ENCODE data around the gene NME5. TPM values are rescaled to one million over a fixed set of nuclear protein-coding genes. Genes with fewer than 3 reads are reported as not detected.
"Not testable (repeated sequence)": the region's sequence is repeated elsewhere in the genome, so short reads cannot be mapped to it uniquely, and the experiment has no call there.

The NME5 gene
- polyA plus RNA-seq, 4 donors = 1.3 to 1.8 TPM; not detected in 2

DNA sequence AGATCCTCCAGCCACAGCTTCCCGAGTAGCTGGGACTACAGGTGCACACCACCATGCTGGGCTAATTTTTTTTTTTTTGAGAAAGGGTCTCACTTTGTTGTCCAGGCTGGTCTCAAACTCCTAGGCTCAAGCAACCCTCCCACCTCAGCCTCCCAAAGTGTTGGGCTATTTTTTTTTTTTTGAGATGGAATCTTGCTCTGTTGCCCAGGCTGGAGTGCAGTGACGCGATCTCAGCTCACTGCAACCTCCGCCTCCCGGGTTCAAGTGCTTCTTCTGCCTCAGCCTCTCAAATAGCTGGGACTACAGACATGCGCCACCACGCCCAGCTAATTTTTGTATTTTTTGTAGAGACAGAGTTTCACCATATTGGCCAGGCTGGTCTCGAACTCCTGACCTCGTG lies 16.7 kb upstream of the NME5 start:
- 97 to 99% (median 98%) methylated on average over 9 of the region's 9 CpGs for WGBS, 3 donors
- not testable (repeated sequence) for H3K27me3 ChIP-seq (ENCODE audit: control insufficient read depth in 3 of 3, insufficient read depth in 3 of 3, low read length in 3 of 3); DNase-seq; FAIRE-seq; H3K4me3 ChIP-seq (ENCODE audit: low read depth in 1 of 3, low read length in 3 of 3); H3K4me1 ChIP-seq (ENCODE audit: control insufficient read depth in 3 of 3, insufficient read depth in 2 of 3, low read depth in 1 of 3, low read length in 2 of 3); H3K9me3 ChIP-seq (ENCODE audit: control insufficient read depth in 2 of 2, insufficient read depth in 1 of 2, low read depth in 1 of 2, low read length in 1 of 2); H3K27ac ChIP-seq (ENCODE audit: low read depth in 1 of 3, low read length in 2 of 3)
- peaks cover 14 to 20% (median 19%) of the 10 kb centered on the region in 3 donors for H3K36me3 ChIP-seq (ENCODE audit: control insufficient read depth in 3 of 3, insufficient read depth in 2 of 3, low read depth in 1 of 3, low read length in 3 of 3)

GRCh38 chr5:138149530-138149929 lies 10.3 kb upstream of the NME5 start:
- Histone ChIP-seq H3K4me3 (ENCODE audit: low read depth in 1 of 3, low read length in 3 of 3) (no peak overlapping the region), H3K4me1 (ENCODE audit: control insufficient read depth in 3 of 3, insufficient read depth in 2 of 3, low read depth in 1 of 3, low read length in 2 of 3) (no peaks in the 10 kb centered on the region), H3K36me3 (ENCODE audit: control insufficient read depth in 3 of 3, insufficient read depth in 2 of 3, low read depth in 1 of 3, low read length in 3 of 3) (no peaks in the 10 kb centered on the region), H3K9me3 (ENCODE audit: control insufficient read depth in 2 of 2, insufficient read depth in 1 of 2, low read depth in 1 of 2, low read length in 1 of 2) (no peaks in the 10 kb centered on the region), H3K27me3 (ENCODE audit: control insufficient read depth in 3 of 3, insufficient read depth in 3 of 3, low read length in 3 of 3) (no peaks in the 10 kb centered on the region), H3K27ac (ENCODE audit: low read depth in 1 of 3, low read length in 2 of 3) (no peak overlapping the region)
- DNase-seq = no peak
- WGBS, 3 donors = 54 to 65% (median 56%) methylated on average over 3 of the region's 3 CpGs
- no peak for FAIRE-seq

DNA sequence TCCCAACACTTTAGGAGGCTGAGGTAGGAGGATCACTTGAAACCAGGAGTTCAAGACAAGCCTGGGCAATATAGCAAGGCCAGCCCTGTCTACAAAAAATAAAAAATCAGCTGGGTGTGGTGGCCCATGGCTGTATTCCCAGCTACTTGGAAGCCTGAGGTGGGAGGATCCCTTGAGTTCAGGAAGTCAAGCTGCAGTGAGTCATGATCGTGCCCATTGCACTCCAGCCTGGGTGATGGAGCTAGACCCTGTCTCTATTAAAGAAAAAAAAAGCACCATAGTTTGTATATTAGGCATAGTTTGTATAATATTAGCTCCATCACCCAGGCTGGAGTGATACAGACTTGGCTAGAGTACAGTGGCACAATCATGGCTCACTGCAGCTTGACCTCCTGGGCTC lies 9.6 kb upstream of the NME5 start:
- peak in 1 of 2 donors; percentile 62 for DNase-seq
- H3K27ac ChIP-seq (ENCODE audit: low read depth in 1 of 3, low read length in 2 of 3) = no peak overlapping the region
- no peak for FAIRE-seq

GRCh38 chr5:138143578-138143977 lies 4.3 kb upstream of the NME5 start:
- H3K36me3 ChIP-seq (ENCODE audit: control insufficient read depth in 3 of 3, insufficient read depth in 2 of 3, low read depth in 1 of 3, low read length in 3 of 3); FAIRE-seq; H3K4me3 ChIP-seq (ENCODE audit: low read depth in 1 of 3, low read length in 3 of 3); H3K4me1 ChIP-seq (ENCODE audit: control insufficient read depth in 3 of 3, insufficient read depth in 2 of 3, low read depth in 1 of 3, low read length in 2 of 3); H3K9me3 ChIP-seq (ENCODE audit: control insufficient read depth in 2 of 2, insufficient read depth in 1 of 2, low read depth in 1 of 2, low read length in 1 of 2); DNase-seq; H3K27me3 ChIP-seq (ENCODE audit: control insufficient read depth in 3 of 3, insufficient read depth in 3 of 3, low read length in 3 of 3); H3K27ac ChIP-seq (ENCODE audit: low read depth in 1 of 3, low read length in 2 of 3): not testable (repeated sequence)
- 88 to 92% (median 89%) methylated on average over 5 to 6 of the region's 6 CpGs for WGBS, 3 donors

More for the DNA sequence above, 9.6 kb upstream of the NME5 start:
- Histone ChIP-seq H3K36me3 (ENCODE audit: control insufficient read depth in 3 of 3, insufficient read depth in 2 of 3, low read depth in 1 of 3, low read length in 3 of 3) (no peaks in the 10 kb centered on the region), H3K9me3 (ENCODE audit: control insufficient read depth in 2 of 2, insufficient read depth in 1 of 2, low read depth in 1 of 2, low read length in 1 of 2) (no peaks in the 10 kb centered on the region), H3K4me1 (ENCODE audit: control insufficient read depth in 3 of 3, insufficient read depth in 2 of 3, low read depth in 1 of 3, low read length in 2 of 3) (no peaks in the 10 kb centered on the region), H3K27me3 (ENCODE audit: control insufficient read depth in 3 of 3, insufficient read depth in 3 of 3, low read length in 3 of 3) (no peaks in the 10 kb centered on the region), H3K4me3 (ENCODE audit: low read depth in 1 of 3, low read length in 3 of 3) (no peak overlapping the region)
- 12 to 32% (median 26%) methylated on average over 1 of the region's 1 CpG for WGBS, 3 donors

DNA sequence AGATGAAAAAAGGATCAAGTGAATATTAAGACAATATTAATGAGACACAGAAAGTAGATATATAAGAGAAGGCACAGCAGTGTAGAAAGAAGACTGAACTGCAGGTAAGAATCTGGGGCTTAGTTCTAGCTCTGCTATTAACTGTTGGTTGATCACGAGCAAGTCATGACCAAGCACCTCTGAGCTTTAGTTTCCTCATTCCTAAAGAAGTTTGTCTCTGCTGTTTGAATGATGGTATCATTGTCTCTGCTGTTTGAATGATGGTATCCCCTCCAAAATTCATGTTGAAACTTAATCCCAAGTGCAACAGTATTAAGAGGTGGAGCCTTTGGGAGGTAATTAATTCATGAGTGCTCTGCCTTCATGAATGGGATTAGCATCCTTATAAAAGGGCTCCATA lies 2.5 kb upstream of the NME5 start:
- Histone ChIP-seq H3K4me1 (ENCODE audit: control insufficient read depth in 3 of 3, insufficient read depth in 2 of 3, low read depth in 1 of 3, low read length in 2 of 3) (no peaks in the 10 kb centered on the region), H3K27me3 (ENCODE audit: control insufficient read depth in 3 of 3, insufficient read depth in 3 of 3, low read length in 3 of 3) (no peaks in the 10 kb centered on the region), H3K4me3 (ENCODE audit: low read depth in 1 of 3, low read length in 3 of 3) (no peak overlapping the region), H3K27ac (ENCODE audit: low read depth in 1 of 3, low read length in 2 of 3) (no peak overlapping the region), H3K9me3 (ENCODE audit: control insufficient read depth in 2 of 2, insufficient read depth in 1 of 2, low read depth in 1 of 2, low read length in 1 of 2) (no peaks in the 10 kb centered on the region), H3K36me3 (ENCODE audit: control insufficient read depth in 3 of 3, insufficient read depth in 2 of 3, low read depth in 1 of 3, low read length in 3 of 3) (no peaks in the 10 kb centered on the region)
- 36 to 66% (median 44%) methylated on average over 1 of the region's 1 CpG for WGBS, 3 donors
- FAIRE-seq = no peak
- DNase-seq = no peak

GRCh38 chr5:138140268-138140667 lies 1.0 kb upstream of the NME5 start:
- no peak for DNase-seq
- no peak overlapping the region for H3K4me3 ChIP-seq (ENCODE audit: low read depth in 1 of 3, low read length in 3 of 3)
- no peaks in the 10 kb centered on the region for H3K9me3 ChIP-seq (ENCODE audit: control insufficient read depth in 2 of 2, insufficient read depth in 1 of 2, low read depth in 1 of 2, low read length in 1 of 2)
- FAIRE-seq = no peak
- WGBS, 3 donors = 64 to 71% (median 67%) methylated on average over 4 of the region's 4 CpGs
- H3K27ac ChIP-seq (ENCODE audit: low read depth in 1 of 3, low read length in 2 of 3) = no peak overlapping the region
- no peaks in the 10 kb centered on the region for H3K27me3 ChIP-seq (ENCODE audit: control insufficient read depth in 3 of 3, insufficient read depth in 3 of 3, low read length in 3 of 3)
- H3K36me3 ChIP-seq (ENCODE audit: control insufficient read depth in 3 of 3, insufficient read depth in 2 of 3, low read depth in 1 of 3, low read length in 3 of 3) = no peaks in the 10 kb centered on the region
- no peaks in the 10 kb centered on the region for H3K4me1 ChIP-seq (ENCODE audit: control insufficient read depth in 3 of 3, insufficient read depth in 2 of 3, low read depth in 1 of 3, low read length in 2 of 3)

- Histone ChIP-seq H3K27ac (ENCODE audit: low read depth in 1 of 3, low read length in 2 of 3) (no peak overlapping the region), H3K27me3 (ENCODE audit: control insufficient read depth in 3 of 3, insufficient read depth in 3 of 3, low read length in 3 of 3) (no peaks in the 10 kb centered on the region), H3K4me1 (ENCODE audit: control insufficient read depth in 3 of 3, insufficient read depth in 2 of 3, low read depth in 1 of 3, low read length in 2 of 3) (no peaks in the 10 kb centered on the region), H3K4me3 (ENCODE audit: low read depth in 1 of 3, low read length in 3 of 3) (no peak overlapping the region), H3K36me3 (ENCODE audit: control insufficient read depth in 3 of 3, insufficient read depth in 2 of 3, low read depth in 1 of 3, low read length in 3 of 3) (no peaks in the 10 kb centered on the region), H3K9me3 (ENCODE audit: control insufficient read depth in 2 of 2, insufficient read depth in 1 of 2, low read depth in 1 of 2, low read length in 1 of 2) (no peaks in the 10 kb centered on the region)
- no peak for DNase-seq
- WGBS, 3 donors = 58% methylated on average over 3 of the region's 3 CpGs
- no peak for FAIRE-seq
Measured at GRCh38 chr5:138139781-138140090, 508 bp upstream of the NME5 start.

DNA sequence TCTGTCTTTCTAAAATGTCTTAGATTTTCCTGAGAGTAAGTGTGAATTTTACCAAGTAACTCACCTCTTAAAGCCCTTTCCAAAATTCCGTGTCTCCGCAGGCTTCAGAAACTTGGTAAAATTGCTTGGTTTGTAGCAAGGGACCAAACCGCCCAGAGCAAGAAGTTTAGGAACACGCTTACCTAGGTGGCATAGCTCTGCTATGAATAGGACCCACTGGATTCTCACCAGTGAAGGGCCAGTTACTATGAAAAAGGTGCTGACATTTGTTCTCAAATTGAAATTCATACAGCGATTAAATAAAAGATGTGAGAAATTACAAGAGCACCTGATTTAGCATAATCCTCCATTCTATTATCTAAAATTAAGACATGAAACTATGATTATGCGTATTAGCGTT lies 6.7 kb downstream of the NME5 start:
- no peaks in the 10 kb centered on the region for H3K36me3 ChIP-seq (ENCODE audit: control insufficient read depth in 3 of 3, insufficient read depth in 2 of 3, low read depth in 1 of 3, low read length in 3 of 3)
- no peak for FAIRE-seq
- H3K27ac ChIP-seq (ENCODE audit: low read depth in 1 of 3, low read length in 2 of 3) = no peak overlapping the region
- H3K9me3 ChIP-seq (ENCODE audit: control insufficient read depth in 2 of 2, insufficient read depth in 1 of 2, low read depth in 1 of 2, low read length in 1 of 2) = no peaks in the 10 kb centered on the region
- DNase-seq = no peak
- WGBS, 3 donors = 83 to 91% (median 86%) methylated on average over 7 of the region's 7 CpGs
- no peaks in the 10 kb centered on the region for H3K27me3 ChIP-seq (ENCODE audit: control insufficient read depth in 3 of 3, insufficient read depth in 3 of 3, low read length in 3 of 3)
- no peak overlapping the region for H3K4me3 ChIP-seq (ENCODE audit: low read depth in 1 of 3, low read length in 3 of 3)
- no peaks in the 10 kb centered on the region for H3K4me1 ChIP-seq (ENCODE audit: control insufficient read depth in 3 of 3, insufficient read depth in 2 of 3, low read depth in 1 of 3, low read length in 2 of 3)

DNA sequence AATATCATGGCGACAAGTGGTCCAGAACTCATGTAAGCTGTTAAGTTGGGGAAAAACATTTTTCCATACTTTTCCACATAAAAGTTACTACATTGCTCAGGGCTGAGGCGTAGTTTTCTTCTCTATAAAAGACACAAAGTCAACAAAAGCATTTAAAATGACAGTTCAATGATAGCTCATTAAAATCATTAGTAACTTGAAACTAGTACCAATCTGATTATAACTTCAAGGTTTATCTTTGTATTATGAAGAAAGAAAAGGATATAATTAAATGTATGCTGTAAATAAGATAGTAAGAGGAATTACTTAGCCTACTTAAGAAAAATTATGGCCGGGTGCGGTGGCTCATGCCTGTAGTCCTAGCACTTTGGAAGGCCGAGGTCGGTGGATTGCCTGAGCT lies 9.9 kb downstream of the NME5 start:
- Histone ChIP-seq H3K4me3 (ENCODE audit: low read depth in 1 of 3, low read length in 3 of 3) (no peak overlapping the region), H3K4me1 (ENCODE audit: control insufficient read depth in 3 of 3, insufficient read depth in 2 of 3, low read depth in 1 of 3, low read length in 2 of 3) (no peaks in the 10 kb centered on the region), H3K27me3 (ENCODE audit: control insufficient read depth in 3 of 3, insufficient read depth in 3 of 3, low read length in 3 of 3) (no peaks in the 10 kb centered on the region), H3K27ac (ENCODE audit: low read depth in 1 of 3, low read length in 2 of 3) (no peak overlapping the region), H3K9me3 (ENCODE audit: control insufficient read depth in 2 of 2, insufficient read depth in 1 of 2, low read depth in 1 of 2, low read length in 1 of 2) (no peaks in the 10 kb centered on the region), H3K36me3 (ENCODE audit: control insufficient read depth in 3 of 3, insufficient read depth in 2 of 3, low read depth in 1 of 3, low read length in 3 of 3) (no peaks in the 10 kb centered on the region)
- FAIRE-seq (no peak), DNase-seq (no peak)
- 86 to 90% (median 89%) methylated on average over 6 of the region's 6 CpGs for WGBS, 3 donors

Data from small intestine (tissue), 7 donors.